ENCODE measurements around the gene TLE4. TPM values are rescaled to one million over a fixed set of nuclear protein-coding genes. Genes with fewer than 3 reads are reported as not detected.

Gene TLE4
- total and polyA plus RNA-seq, 2 of the 4 experiments (the other 2 are of a cell fraction), result 68.0 to 78.1 TPM

GRCh38 chr9:79744521-79744920 lies 172.8 kb downstream of the TLE4 start:
- Histone ChIP-seq H3K9me1 (ENCODE audit: insufficient read depth, low read length) (no peaks in the 10 kb centered on the region), H4K91ac (ENCODE audit: insufficient read depth, low read depth, low read length) (no peak overlapping the region), H3K4ac (ENCODE audit: low read depth, low read length) (no peak overlapping the region), H3K14ac (replicated peaks; ENCODE audit: low read depth, low read length) (no peak overlapping the region), H2AK5ac (ENCODE audit: low read depth, low read length) (no peak overlapping the region), H3K79me1 (ENCODE audit: low read depth in 1 of 2, low read length in 2 of 2) (no peaks in the 10 kb centered on the region), H2BK15ac (ENCODE audit: low read depth, low read length) (no peak overlapping the region), H3K9me3 (ENCODE audit: control insufficient read depth, insufficient read depth, low read length) (no peaks in the 10 kb centered on the region), H2BK120ac (ENCODE audit: low read depth, low read length) (no peak overlapping the region), H4K8ac (ENCODE audit: low read depth in 2 of 2, low read length in 2 of 2) (no peak overlapping the region), H2AK9ac (replicated peaks; ENCODE audit: low read depth, low read length, poor library complexity) (no peak overlapping the region), H2BK5ac (ENCODE audit: low read depth, low read length, poor library complexity, severe bottlenecking) (no peak overlapping the region), H3K9ac (ENCODE audit: low read depth, low read length) (no peak overlapping the region), H3K23ac (ENCODE audit: low read depth, low read length) (no peak overlapping the region), H3K27me3 (ENCODE audit: control insufficient read depth, insufficient read depth, low read length) (no peaks in the 10 kb centered on the region; the same call in 1 of the 2 replicates), H4K5ac (ENCODE audit: low read depth, low read length) (no peak overlapping the region), H3K27ac (ENCODE audit: insufficient read depth, low read length) (no peak overlapping the region), H3K36me3 (ENCODE audit: control insufficient read depth, insufficient read depth, low read length) (no peaks in the 10 kb centered on the region), H4K20me1 (ENCODE audit: insufficient read depth, low read length) (no peaks in the 10 kb centered on the region), H3K18ac (ENCODE audit: low read depth, low read length) (no peak overlapping the region), H3K56ac (ENCODE audit: extremely low read depth, insufficient read depth, low read length) (no peak overlapping the region), H3K4me2 (ENCODE audit: low read depth, low read length) (no peak overlapping the region), H3K4me3 (ENCODE audit: insufficient read depth, low read depth, low read length) (no peak overlapping the region), H3K4me1 (ENCODE audit: control insufficient read depth, insufficient read depth, low read length) (no peaks in the 10 kb centered on the region), H2BK20ac (ENCODE audit: low read depth, low read length) (no peak overlapping the region), H2AFZ (replicated peaks; ENCODE audit: low read length, poor library complexity) (no peak overlapping the region)
- ATAC-seq (ENCODE audit: low read depth) (no peak), DNase-seq (no peak)
- ChIA-PET POLR2A (ENCODE audit: unreplicated experiment) (no interaction called here), CTCF (no interaction called here)
- dilution Hi-C loops (cut with HindIII; ENCODE audit: low sequenced_read_pairs, unreplicated experiment) (no loop called here), intact Hi-C loops (cut with micrococcal nuclease) (loop anchor here (10.0 kb wide), 1 partner anchor 200 kb away; no protein-coding TSS in a partner anchor), in situ Hi-C loops (cut with MboI; ENCODE audit: low sequenced_read_pairs) (no loop called here)
- WGBS, 2 experiments (ENCODE audit: extremely low coverage in 2 of 2, insufficient read length in 1 of 2), result 83% methylated on average over 1 of the region's 6 CpGs; no CpG with 5 or more reads in 1 of the 2 experiments
- TF ChIP-seq MAZ (IDR thresholded peaks at IDR 0.05; ENCODE audit: borderline replicate concordance, low read depth, low read length) (no peak), BHLHE40 (IDR thresholded peaks at IDR 0.05; ENCODE audit: low read depth, low read length) (no peak), ELK1 (IDR thresholded peaks at IDR 0.05; ENCODE audit: borderline replicate concordance, low read depth, low read length) (no peak), RAD21 (IDR thresholded peaks at IDR 0.05; ENCODE audit: low read length) (no peak), SMC3 (IDR thresholded peaks at IDR 0.05; ENCODE audit: low read depth, low read length) (no peak), MAFK (IDR thresholded peaks at IDR 0.05; ENCODE audit: low read depth, low read length) (no peak), RFX5 (IDR thresholded peaks at IDR 0.05; ENCODE audit: low read depth, low read length) (no peak), CEBPB (IDR thresholded peaks at IDR 0.05; ENCODE audit: low read depth, low read length) (no peak), MXI1 (IDR thresholded peaks at IDR 0.05; ENCODE audit: borderline replicate concordance, low read depth, low read length) (no peak)
- BruUV-seq (replicated peaks), result no TSS peak

All from IMR-90 (cell line).